SHP77 treated with DMSO at 0.1 percent for 48 hours (cell line): Measurements from ENCODE around the gene THOC6.
"Not testable (repeated sequence)": the region's sequence is repeated elsewhere in the genome, so short reads cannot be mapped to it uniquely, and the experiment has no call there.

ENCODE experiments used
- DNase-seq: peaks from one replicate; lab custom pipeline; 2025; lab: John Stamatoyannopoulos, UW

The THOC6 gene

DNA sequence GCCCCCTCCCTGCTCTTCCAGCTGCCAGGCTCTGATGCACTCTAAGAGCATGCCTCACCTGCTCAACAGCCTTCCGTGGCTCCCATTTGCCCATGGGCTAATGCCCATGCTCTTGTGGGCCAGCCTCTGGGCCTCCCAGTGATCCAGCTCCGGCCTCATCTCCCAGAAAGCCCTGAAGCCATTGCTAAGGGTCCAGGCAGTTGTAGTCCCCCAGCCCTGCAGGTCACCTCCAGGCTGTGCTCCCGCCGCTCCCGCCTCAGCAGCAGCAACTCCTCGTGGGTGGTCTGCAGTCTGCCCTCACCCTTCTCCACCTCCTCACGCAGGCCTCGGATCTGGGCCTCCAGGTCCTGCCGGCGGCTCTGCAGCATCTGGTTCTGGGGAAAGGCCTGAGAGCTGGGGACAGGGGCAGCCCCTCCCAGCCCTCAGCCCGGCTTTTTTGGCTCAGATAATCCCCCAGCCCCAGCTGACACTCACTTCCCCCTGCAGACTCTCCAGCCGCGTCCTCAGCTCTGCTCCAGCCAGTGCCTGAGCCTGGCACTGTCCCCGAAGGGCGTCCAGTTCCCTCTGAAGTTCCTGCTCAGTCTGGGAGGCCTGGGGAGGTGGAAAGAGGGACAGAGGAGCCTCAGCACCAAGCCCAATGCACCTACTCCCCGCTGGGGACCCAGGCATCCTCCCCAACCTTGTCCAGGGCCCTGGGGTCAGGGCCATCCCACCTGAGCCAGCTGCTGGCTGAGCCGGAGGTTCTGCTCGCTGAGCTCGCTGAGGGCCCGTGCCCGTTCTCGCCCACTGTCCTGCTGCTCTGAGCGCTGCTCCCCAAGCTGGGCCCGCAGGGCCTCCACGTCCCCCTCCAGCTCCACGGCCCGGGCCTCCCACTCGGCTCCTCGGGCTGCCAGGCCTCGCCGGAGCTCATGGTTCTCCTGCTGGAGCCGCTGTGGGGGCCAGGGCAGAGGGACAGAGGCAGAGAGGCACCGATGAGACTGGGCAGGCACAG is 6.7 kb downstream of the THOC6 start:
- DNase-seq = no peak

- DNase-seq = no peak
Observed at GRCh38 chr16:3032624-3033023, 8.8 kb downstream of the THOC6 start.

- DNase-seq = no peak
Observed at GRCh38 chr16:3035289-3035971, 11.6 kb downstream of the THOC6 start.

- no peak for DNase-seq
Observed at GRCh38 chr16:3035972-3036725, 12.3 kb downstream of the THOC6 start.

DNA sequence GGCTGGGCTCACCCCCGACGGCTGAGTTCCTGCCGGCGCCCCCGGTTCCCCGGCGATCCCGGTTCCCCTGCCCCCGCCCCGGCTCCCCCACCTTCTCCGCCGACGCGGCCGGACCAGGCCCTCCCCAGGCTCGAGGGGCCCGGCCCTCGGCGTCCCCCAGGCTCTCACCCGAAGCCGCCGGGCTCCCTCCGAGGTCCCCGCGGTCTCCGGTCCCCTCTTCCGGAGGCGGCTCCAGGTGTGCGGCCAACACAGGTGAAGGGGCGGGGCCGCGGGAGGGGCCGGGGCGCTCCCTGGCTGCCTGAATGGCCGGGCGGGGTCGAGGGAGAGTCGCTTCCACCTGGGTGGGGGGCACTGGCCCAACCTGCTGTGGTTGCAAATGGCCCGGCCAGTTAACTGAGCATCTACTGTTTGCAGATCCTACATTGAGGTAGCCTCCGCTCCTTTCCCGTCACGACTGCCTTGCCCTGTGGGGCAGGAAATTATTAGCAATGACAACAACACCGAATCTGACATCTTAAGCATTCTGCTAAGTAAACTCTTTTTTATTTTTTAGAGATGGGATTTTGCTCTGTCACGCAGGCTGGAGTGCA is 13.0 kb downstream of the THOC6 start, which contains the start of gene BICDL2:
Gene BICDL2 (minus strand): TSS at position 219 of the 590 bp plus-strand sequence. CDS start 1,448 bp downstream, outside the sequence.
- no peak for DNase-seq

DNA sequence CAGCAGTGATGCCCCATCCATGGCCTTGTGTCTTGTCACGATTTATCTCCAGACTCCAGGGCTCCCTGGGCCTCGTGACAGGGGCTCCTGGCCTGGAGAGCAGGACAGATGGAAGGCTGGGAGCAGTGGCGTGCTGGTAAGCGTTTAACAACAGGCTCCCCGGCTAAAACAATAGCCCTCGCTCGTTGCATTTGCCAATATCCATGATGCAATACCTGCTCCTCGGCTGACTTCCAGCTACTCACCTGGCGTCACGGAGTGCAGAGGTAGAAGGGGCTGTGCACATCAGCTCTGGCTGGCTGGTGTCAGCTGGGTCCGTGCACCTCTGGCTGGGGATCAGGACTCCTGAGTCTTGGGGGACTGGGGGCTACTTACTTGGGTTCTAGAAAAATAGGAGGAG is 14.4 kb downstream of the THOC6 start:
- DNase-seq = no peak

GRCh38 chr16:3038896-3039295 is 15.1 kb downstream of the THOC6 start:
- DNase-seq = no peak

- DNase-seq = no peak
Observed at GRCh38 chr16:3042376-3042775, 18.5 kb downstream of the THOC6 start.

- DNase-seq = no peak
Observed at GRCh38 chr16:3044708-3045107, 20.9 kb downstream of the THOC6 start.

DNA sequence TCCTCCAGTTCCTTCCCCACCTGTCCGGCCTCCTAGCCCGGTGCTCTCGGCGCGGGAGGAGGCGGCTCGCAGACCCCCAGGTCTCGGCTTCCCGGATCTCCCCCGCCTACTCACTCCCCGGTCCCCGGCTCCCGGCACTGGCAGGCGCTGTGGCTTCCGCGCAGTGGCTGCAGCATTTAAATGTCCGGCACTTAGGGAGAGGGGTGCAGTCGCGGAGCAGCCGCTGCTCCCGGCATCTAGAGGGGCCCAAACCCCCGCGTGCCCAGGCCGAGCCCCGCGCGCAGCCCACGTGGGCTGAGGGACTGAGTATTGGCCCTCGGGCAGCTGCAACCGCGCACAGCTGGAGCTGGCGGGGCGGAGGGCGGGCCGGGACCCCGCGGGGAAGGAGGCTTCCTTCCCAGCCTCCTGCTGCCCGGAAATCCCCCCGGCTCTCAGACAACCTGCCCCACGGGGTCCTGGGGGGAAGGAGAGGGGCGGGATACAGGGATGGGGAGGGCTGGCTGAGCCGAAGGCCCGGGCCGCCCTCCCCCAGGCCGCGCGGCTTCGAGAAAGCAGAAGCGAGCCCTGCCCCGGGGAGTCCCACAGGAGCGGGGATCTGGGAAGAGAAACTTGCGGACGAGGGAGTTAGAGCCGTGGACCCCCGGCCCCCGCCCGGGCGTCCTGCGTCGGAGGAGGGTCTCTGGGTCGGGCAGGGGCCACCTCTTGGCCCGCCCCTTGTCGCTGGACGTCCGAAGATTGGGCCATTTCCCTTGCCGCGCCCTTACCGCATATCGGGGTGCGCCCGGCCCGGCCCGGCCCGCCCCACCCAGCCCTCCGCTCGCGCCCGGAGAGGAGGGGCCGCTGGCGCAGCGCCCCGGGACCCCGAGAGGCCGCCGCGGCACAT is 22.2 kb downstream of the THOC6 start, which contains the start of gene MMP25:
Gene MMP25 (plus strand): TSS at position 804 of the 883 bp plus-strand sequence. CDS start 357 bp downstream, outside the sequence.
- no peak for DNase-seq

- DNase-seq = no peak
Observed at GRCh38 chr16:3046641-3047386, 23.0 kb downstream of the THOC6 start.

GRCh38 chr16:3047387-3047720 is 23.5 kb downstream of the THOC6 start:
- no peak for DNase-seq

- DNase-seq = no peak
Observed at GRCh38 chr16:3049921-3050481, 26.2 kb downstream of the THOC6 start.

- DNase-seq = no peak
Observed at GRCh38 chr16:3050487-3050886, 26.7 kb downstream of the THOC6 start.

GRCh38 chr16:3051009-3051408 is 27.2 kb downstream of the THOC6 start:
- no peak for DNase-seq

DNA sequence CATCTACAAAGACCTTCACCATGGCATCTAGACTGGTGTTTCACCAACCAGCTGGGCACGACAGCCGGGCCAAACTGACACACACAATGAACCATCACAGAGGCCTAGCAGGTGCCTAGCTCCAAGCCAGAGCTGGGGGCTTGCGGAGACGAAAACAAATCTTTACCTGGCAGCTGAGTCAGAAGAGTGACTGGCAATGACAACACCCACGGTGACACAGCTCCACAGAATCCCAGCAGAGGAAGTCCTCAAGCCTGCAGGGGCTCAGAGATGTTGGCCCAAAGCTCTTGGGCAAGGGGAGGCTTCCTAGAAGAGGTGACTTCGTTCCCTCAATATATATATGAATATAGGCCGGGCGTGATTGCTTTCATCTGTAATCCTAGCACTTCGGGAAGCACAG is 27.7 kb downstream of the THOC6 start:
- DNase-seq = no peak

GRCh38 chr16:3052571-3053329 is 28.9 kb downstream of the THOC6 start:
- not testable (repeated sequence) for DNase-seq

DNA sequence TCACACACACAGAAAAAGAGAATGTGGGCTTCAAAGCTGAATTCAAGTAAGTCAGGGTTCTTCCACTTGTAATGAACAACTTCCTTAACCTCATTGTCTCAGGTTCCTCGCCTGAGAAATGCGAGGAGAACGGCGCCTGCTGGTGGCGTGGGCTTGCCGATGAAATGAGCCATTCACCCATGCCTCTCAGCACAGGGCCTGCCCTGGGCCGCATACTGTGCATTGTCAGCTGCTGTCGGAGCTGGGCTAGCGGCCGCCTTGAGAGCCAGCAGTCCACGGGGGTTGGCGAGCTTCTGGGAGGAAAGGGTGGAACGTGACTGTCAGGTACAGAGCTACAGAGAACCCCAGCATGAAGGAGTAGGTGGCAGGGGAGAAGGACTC is 29.5 kb downstream of the THOC6 start:
- not testable (repeated sequence) for DNase-seq
